ENCODE results near the gene TNFSF12.

GRCh38 chr17:7511108-7511507 is 37.8 kb upstream of the TNFSF12 start:
- TF ChIP-seq EZH2 (optimal IDR thresholded peaks at IDR 0.05; ENCODE audit: low read depth, low read length) (no peak), CTCF (IDR thresholded peaks at IDR 0.05; ENCODE audit: low read length) (no peak)
